ENCODE results near the gene DTX1. TPM values are rescaled to one million over a fixed set of nuclear protein-coding genes. Genes with fewer than 3 reads are reported as not detected.

The DTX1 gene
- total RNA-seq, 1 experiment from 2014 or later: 5.5 TPM

DNA sequence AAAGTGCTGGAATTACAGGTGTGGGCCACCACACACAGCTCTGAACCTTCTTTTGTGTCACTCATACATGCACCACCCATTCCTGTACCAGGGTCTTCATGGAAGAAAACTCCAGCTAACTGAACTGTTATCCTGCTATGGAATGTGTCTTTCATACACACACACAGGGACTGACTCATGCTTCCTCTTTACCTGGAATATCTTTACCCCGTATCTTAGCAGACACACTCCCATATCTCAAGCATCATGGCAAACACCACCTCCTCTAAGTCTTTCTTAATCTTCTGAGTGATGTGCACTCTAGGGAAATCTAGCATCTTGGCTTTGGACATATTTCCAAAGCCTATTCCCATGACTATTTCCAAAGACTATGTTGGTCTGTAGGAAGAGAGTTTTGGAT lies 35.0 kb upstream of the DTX1 start:
- CTCF ChIA-PET: interaction anchor here (1.1 kb wide), 1 partner anchor 15 kb away, joined by 3 read pairs; no protein-coding TSS in a partner anchor
- DNase-seq (ENCODE audit: low spot score): no peak
- intact Hi-C loops (cut with micrococcal nuclease; ENCODE audit: unreplicated experiment): no loop called here

GRCh38 chr12:113022563-113023297 lies 33.8 kb upstream of the DTX1 start:
- no peak for DNase-seq (ENCODE audit: low spot score)
- Histone ChIP-seq H3K36me3 (ENCODE audit: insufficient read depth, low read length, poor library complexity, severe bottlenecking) (no peaks in the 10 kb centered on the region), H3K27ac (ENCODE audit: low read depth, low read length, poor library complexity, severe bottlenecking) (no peak overlapping the region), H3K27me3 (replicated peaks; ENCODE audit: insufficient read depth, low read depth, low read length, poor library complexity) (no peaks in the 10 kb centered on the region), H3K9me3 (ENCODE audit: low read depth, low read length, poor library complexity, severe bottlenecking) (no peaks in the 10 kb centered on the region), H3K4me1 (ENCODE audit: insufficient read depth, low read length, poor library complexity, severe bottlenecking) (peaks cover 4% of the 10 kb centered on the region), H3K4me3 (ENCODE audit: low read depth, low read length, poor library complexity, severe bottlenecking) (no peak overlapping the region)
- BruUV-seq (replicated peaks): no TSS peak
- ChIA-PET POLR2A (ENCODE audit: low non-redundant PET) (no interaction called here), CTCF (interaction anchor here (0.6 kb wide), 1 partner anchor 17 kb away, joined by 6 read pairs; no protein-coding TSS in a partner anchor)
- intact Hi-C loops (cut with micrococcal nuclease; ENCODE audit: unreplicated experiment): no loop called here
- TF ChIP-seq EZH2 (IDR thresholded peaks at IDR 0.05; ENCODE audit: borderline replicate concordance, low read depth, low read length, poor library complexity, severe bottlenecking): no peak
- TF ChIP-seq, protein P1, sequence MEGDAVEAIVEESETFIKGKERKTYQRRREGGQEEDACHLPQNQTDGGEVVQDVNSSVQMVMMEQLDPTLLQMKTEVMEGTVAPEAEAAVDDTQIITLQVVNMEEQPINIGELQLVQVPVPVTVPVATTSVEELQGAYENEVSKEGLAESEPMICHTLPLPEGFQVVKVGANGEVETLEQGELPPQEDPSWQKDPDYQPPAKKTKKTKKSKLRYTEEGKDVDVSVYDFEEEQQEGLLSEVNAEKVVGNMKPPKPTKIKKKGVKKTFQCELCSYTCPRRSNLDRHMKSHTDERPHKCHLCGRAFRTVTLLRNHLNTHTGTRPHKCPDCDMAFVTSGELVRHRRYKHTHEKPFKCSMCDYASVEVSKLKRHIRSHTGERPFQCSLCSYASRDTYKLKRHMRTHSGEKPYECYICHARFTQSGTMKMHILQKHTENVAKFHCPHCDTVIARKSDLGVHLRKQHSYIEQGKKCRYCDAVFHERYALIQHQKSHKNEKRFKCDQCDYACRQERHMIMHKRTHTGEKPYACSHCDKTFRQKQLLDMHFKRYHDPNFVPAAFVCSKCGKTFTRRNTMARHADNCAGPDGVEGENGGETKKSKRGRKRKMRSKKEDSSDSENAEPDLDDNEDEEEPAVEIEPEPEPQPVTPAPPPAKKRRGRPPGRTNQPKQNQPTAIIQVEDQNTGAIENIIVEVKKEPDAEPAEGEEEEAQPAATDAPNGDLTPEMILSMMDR (conservative IDR thresholded peaks at IDR 0.05; ENCODE audit: low read depth, low read length): no peak

More for the DNA sequence above, 35.0 kb upstream of the DTX1 start:
- Histone ChIP-seq H3K4me3 (ENCODE audit: low read depth, low read length, poor library complexity, severe bottlenecking) (no peak overlapping the region), H3K27ac (ENCODE audit: low read depth, low read length, poor library complexity, severe bottlenecking) (no peak overlapping the region), H3K4me1 (ENCODE audit: insufficient read depth, low read length, poor library complexity, severe bottlenecking) (peaks cover 4% of the 10 kb centered on the region), H3K27me3 (replicated peaks; ENCODE audit: insufficient read depth, low read depth, low read length, poor library complexity) (no peaks in the 10 kb centered on the region), H3K9me3 (ENCODE audit: low read depth, low read length, poor library complexity, severe bottlenecking) (no peaks in the 10 kb centered on the region), H3K36me3 (ENCODE audit: insufficient read depth, low read length, poor library complexity, severe bottlenecking) (no peaks in the 10 kb centered on the region)
- BruUV-seq (replicated peaks): no TSS peak
- POLR2A ChIA-PET (ENCODE audit: low non-redundant PET): no interaction called here
- TF ChIP-seq, protein P1 (conservative IDR thresholded peaks at IDR 0.05; ENCODE audit: low read depth, low read length): no peak
- TF ChIP-seq EZH2 (IDR thresholded peaks at IDR 0.05; ENCODE audit: borderline replicate concordance, low read depth, low read length, poor library complexity, severe bottlenecking): no peak

GRCh38 chr12:113027726-113028125 lies 28.8 kb upstream of the DTX1 start:
- no peak for DNase-seq (ENCODE audit: low spot score)
- no peak for TF ChIP-seq EZH2 (IDR thresholded peaks at IDR 0.05; ENCODE audit: borderline replicate concordance, low read depth, low read length, poor library complexity, severe bottlenecking)
- TF ChIP-seq, protein P1 (conservative IDR thresholded peaks at IDR 0.05; ENCODE audit: low read depth, low read length): no peak
- no peaks in the 10 kb centered on the region for H3K9me3 ChIP-seq (ENCODE audit: low read depth, low read length, poor library complexity, severe bottlenecking)
- H3K27ac ChIP-seq (ENCODE audit: low read depth, low read length, poor library complexity, severe bottlenecking): no peak overlapping the region
- H3K4me3 ChIP-seq (ENCODE audit: low read depth, low read length, poor library complexity, severe bottlenecking): no peak overlapping the region
- intact Hi-C loops (cut with micrococcal nuclease; ENCODE audit: unreplicated experiment): no loop called here
- H3K36me3 ChIP-seq (ENCODE audit: insufficient read depth, low read length, poor library complexity, severe bottlenecking): no peaks in the 10 kb centered on the region
- H3K4me1 ChIP-seq (ENCODE audit: insufficient read depth, low read length, poor library complexity, severe bottlenecking): no peaks in the 10 kb centered on the region
- POLR2A ChIA-PET (ENCODE audit: low non-redundant PET): no interaction called here
- CTCF ChIA-PET: no interaction called here
- no peaks in the 10 kb centered on the region for H3K27me3 ChIP-seq (replicated peaks; ENCODE audit: insufficient read depth, low read depth, low read length, poor library complexity)
- no TSS peak for BruUV-seq (replicated peaks)
